WI38 (cell line): ENCODE measurements around the gene LRIG2.
"Not testable (repeated sequence)": the region's sequence is repeated elsewhere in the genome, so short reads cannot be mapped to it uniquely, and the experiment has no call there.

Experiments
- H3K4me3 ChIP-seq: 2 replicates; pipeline ENCODE4 v1.5.1; 2011; ENCODE audit warnings: low read depth, mild to moderate bottlenecking, control low read depth, low read length
- TF ChIP-seq, protein P1 (sequence below): IDR thresholded peaks from 2 replicates; pipeline ENCODE4 v1.5.1; 2012; ENCODE audit warnings: low read depth, mild to moderate bottlenecking, control low read depth, low read length

The LRIG2 gene

DNA sequence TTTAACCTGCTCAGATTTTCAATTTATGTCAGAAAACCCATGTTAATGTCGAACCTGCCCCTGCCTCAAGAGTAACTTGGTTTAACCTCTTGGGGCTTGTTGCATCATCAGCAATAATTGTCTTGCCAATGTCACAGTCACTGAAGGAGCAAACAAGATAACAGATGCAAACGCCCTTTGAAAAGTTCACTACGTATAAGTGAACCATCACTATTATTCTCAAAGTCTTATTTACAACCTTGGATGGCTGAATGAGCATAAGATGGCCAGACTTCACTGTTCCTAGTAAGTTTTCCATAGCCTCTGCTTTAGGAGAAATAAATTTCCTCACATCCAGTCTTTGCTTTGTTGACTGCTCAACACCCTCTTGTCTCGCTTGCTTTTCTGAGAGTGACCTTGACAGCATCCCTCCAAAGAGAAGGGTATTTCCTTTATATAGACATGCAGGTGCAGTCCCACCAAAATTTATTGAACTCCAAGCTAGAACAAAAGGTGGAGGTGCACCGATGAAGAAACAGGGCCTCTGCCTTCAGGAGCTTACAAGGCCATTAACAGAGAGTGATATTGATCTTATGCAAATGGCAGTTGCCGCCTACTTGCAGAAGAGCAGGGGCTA lies 749 bp upstream of the LRIG2 start:
- TF ChIP-seq, protein P1, sequence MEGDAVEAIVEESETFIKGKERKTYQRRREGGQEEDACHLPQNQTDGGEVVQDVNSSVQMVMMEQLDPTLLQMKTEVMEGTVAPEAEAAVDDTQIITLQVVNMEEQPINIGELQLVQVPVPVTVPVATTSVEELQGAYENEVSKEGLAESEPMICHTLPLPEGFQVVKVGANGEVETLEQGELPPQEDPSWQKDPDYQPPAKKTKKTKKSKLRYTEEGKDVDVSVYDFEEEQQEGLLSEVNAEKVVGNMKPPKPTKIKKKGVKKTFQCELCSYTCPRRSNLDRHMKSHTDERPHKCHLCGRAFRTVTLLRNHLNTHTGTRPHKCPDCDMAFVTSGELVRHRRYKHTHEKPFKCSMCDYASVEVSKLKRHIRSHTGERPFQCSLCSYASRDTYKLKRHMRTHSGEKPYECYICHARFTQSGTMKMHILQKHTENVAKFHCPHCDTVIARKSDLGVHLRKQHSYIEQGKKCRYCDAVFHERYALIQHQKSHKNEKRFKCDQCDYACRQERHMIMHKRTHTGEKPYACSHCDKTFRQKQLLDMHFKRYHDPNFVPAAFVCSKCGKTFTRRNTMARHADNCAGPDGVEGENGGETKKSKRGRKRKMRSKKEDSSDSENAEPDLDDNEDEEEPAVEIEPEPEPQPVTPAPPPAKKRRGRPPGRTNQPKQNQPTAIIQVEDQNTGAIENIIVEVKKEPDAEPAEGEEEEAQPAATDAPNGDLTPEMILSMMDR, result no peak
- peak overlapping the region; percentile 94 for H3K4me3 ChIP-seq

GRCh38 chr1:113073479-113073950 lies 517 bp downstream of the LRIG2 start:
- TF ChIP-seq, protein P1, result peak; percentile 33; the same call in 1 of the 2 replicates

GRCh38 chr1:113074237-113074636 lies 1.2 kb downstream of the LRIG2 start:
- peak overlapping the region; percentile 94 for H3K4me3 ChIP-seq
- TF ChIP-seq, protein P1, result no peak

More at GRCh38 chr1:113073479-113073950, 517 bp downstream of the LRIG2 start:
- H3K4me3 ChIP-seq, result peak overlapping the region; percentile 94

DNA sequence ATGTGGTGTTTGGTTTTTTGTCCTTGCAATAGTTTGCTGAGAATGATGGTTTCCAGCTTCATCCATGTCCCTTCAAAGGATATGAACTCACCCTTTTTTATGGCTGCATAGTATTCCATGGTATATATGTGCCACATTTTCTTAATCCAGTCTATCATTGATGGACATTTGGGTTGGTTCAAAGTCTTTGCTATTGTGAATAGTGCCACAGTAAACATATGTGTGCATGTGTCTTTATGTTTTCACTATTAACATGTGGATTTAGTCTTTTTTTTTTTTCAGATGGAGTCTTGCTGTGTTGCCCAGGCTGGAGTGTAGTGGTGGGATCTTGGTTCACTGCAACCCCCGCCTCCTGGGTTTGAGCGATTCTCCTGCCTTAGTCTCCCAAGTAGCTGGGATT lies 5.0 kb downstream of the LRIG2 start:
- H3K4me3 ChIP-seq, result not testable (repeated sequence)

DNA sequence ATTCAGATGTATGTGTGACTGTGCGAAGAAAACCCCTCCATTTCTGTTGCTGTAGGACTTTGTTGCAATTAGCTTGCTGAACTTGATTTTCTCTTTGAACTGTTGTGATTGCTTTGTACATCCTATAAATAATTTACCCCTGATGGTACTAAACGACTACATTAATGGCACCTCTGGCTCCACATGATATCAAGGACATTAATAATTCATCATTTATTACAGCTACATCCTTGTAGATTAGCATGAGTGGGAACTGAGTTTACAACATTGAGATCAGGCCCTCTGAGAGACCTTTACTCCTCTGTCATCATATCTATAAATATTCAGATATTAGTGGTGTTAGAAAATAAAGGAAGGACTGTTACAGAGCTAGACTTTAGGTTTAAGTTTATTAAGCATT lies 13.5 kb downstream of the LRIG2 start:
- TF ChIP-seq, protein P1, result no peak

DNA sequence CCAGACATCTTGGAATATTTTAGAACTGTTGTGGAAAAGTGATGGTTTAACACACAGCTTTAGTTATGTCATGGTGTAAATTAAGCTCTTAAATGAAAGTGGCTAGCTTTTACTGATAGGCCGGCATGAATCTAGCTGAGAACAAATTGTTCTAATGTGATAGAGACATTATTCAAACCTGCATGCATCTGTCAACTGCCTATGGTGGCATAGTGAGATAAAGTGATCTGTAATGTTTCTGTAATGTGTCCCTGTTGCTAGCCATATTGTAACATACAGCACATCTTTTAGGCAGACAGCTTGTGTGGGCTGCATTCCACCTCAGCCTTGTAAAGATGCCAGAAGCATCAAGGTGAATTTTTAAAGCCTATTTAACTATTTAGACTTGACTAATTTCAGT lies 16.0 kb downstream of the LRIG2 start:
- TF ChIP-seq, protein P1, result no peak

More for the DNA sequence above, 13.5 kb downstream of the LRIG2 start:
- no peak overlapping the region for H3K4me3 ChIP-seq

DNA sequence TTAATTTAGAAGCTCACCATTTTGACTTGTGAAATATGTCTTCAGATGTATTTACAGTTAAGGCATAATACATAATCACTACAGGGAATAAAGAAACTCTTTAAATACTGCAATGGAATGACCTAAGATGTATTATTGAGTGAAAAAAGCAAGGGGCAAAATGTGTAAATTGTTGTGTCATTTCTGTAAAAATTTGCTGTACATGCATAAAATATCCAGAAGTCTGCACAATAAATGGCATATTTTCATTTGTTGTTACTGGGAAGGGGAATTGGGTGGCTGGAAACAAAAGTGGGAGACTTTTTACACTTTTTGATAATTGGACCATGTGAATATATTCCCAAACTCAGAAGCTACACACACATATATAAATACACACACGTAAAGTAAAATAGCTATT lies 17.1 kb downstream of the LRIG2 start:
- TF ChIP-seq, protein P1, result no peak
- H3K4me3 ChIP-seq, result no peak overlapping the region

More for the DNA sequence above, 16.0 kb downstream of the LRIG2 start:
- no peak overlapping the region for H3K4me3 ChIP-seq
